ENCODE results near the gene TMTC1. TPM values are rescaled to one million over a fixed set of nuclear protein-coding genes. Genes with fewer than 3 reads are reported as not detected.

TMTC1 gene
- total and polyA plus RNA-seq, 2 donors (not counting 1 experiment from before 2014, with no cell fraction given) = not detected

GRCh38 chr12:29667011-29667410 lies 116.7 kb downstream of the TMTC1 start:
- Histone ChIP-seq H3K36me3 (replicated peaks in 1 of 2; ENCODE audit: control extremely low read depth in 1 of 2, control insufficient read depth in 1 of 2, extremely low read depth in 1 of 2, insufficient read depth in 2 of 2, low read length in 1 of 2) (no peaks in the 10 kb centered on the region), H3K4me3 (ENCODE audit: control extremely low read depth in 1 of 5, extremely low read depth in 1 of 5, insufficient read depth in 1 of 5, low read depth in 2 of 5, low read length in 4 of 5) (no peak overlapping the region), H3K27me3 (replicated peaks in 1 of 4; ENCODE audit: control extremely low read depth in 1 of 4, control insufficient read depth in 3 of 4, insufficient read depth in 4 of 4, low read length in 3 of 4) (no peaks in the 10 kb centered on the region), H3K9ac (ENCODE audit: low read length) (no peak overlapping the region), H3K4me2 (replicated peaks; ENCODE audit: low read depth, low read length, poor library complexity, severe bottlenecking) (no peak overlapping the region), H3K27ac (ENCODE audit: low read length in 2 of 2) (no peak overlapping the region), H2AFZ (ENCODE audit: insufficient read depth, low read depth, low read length, poor library complexity, severe bottlenecking) (no peak overlapping the region), H3K9me3 (ENCODE audit: control extremely low read depth in 1 of 3, control insufficient read depth in 2 of 3, insufficient read depth in 1 of 3, low read length in 2 of 3) (no peaks in the 10 kb centered on the region), H3K4me1 (ENCODE audit: control insufficient read depth in 2 of 2, insufficient read depth in 2 of 2, low read length in 2 of 2) (no peaks in the 10 kb centered on the region), H4K20me1 (ENCODE audit: control insufficient read depth, insufficient read depth, low read length, poor library complexity, severe bottlenecking) (no peaks in the 10 kb centered on the region), H3K79me2 (ENCODE audit: control insufficient read depth, insufficient read depth, low read length) (no peaks in the 10 kb centered on the region)
- H3K27me3 Mint-ChIP-seq = no peaks in the 10 kb centered on the region
- no peaks in the 10 kb centered on the region for H3K4me1 Mint-ChIP-seq
- DNase-seq (no peak), ATAC-seq (ENCODE audit: low read depth) (no peak)
- POLR2A ChIA-PET = no interaction called here
- CTCF ChIA-PET = no interaction called here
- WGBS (ENCODE audit: insufficient coverage) = no CpG with 5 or more reads among the region's 2 CpGs
- no peaks in the 10 kb centered on the region for H3K9me3 Mint-ChIP-seq (ENCODE audit: insufficient read depth)
- H3K4me3 Mint-ChIP-seq = no peak overlapping the region
- intact Hi-C loops (cut with micrococcal nuclease) = no loop called here
- TF ChIP-seq EZH2 (IDR thresholded peaks at IDR 0.05; ENCODE audit: borderline replicate concordance, insufficient read depth, low read depth, low read length, poor library complexity, severe bottlenecking) = no peak
- TF ChIP-seq CTCF (IDR thresholded peaks at IDR 0.05) = no peak
- H3K27ac Mint-ChIP-seq = no peak overlapping the region

- ChIA-PET POLR2A (no interaction called here), CTCF (no interaction called here)
- Histone ChIP-seq H3K79me2 (ENCODE audit: control insufficient read depth, insufficient read depth, low read length) (no peaks in the 10 kb centered on the region), H3K4me3 (ENCODE audit: control extremely low read depth in 1 of 5, extremely low read depth in 1 of 5, insufficient read depth in 1 of 5, low read depth in 2 of 5, low read length in 4 of 5) (no peak overlapping the region), H3K4me1 (ENCODE audit: control insufficient read depth in 2 of 2, insufficient read depth in 2 of 2, low read length in 2 of 2) (no peaks in the 10 kb centered on the region), H4K20me1 (ENCODE audit: control insufficient read depth, insufficient read depth, low read length, poor library complexity, severe bottlenecking) (no peaks in the 10 kb centered on the region), H3K4me2 (replicated peaks; ENCODE audit: low read depth, low read length, poor library complexity, severe bottlenecking) (no peak overlapping the region), H3K27ac (ENCODE audit: low read length in 2 of 2) (no peak overlapping the region), H3K36me3 (replicated peaks in 1 of 2; ENCODE audit: control extremely low read depth in 1 of 2, control insufficient read depth in 1 of 2, extremely low read depth in 1 of 2, insufficient read depth in 2 of 2, low read length in 1 of 2) (no peaks in the 10 kb centered on the region), H3K27me3 (replicated peaks in 1 of 4; ENCODE audit: control extremely low read depth in 1 of 4, control insufficient read depth in 3 of 4, insufficient read depth in 4 of 4, low read length in 3 of 4) (no peaks in the 10 kb centered on the region), H2AFZ (ENCODE audit: insufficient read depth, low read depth, low read length, poor library complexity, severe bottlenecking) (no peak overlapping the region), H3K9me3 (ENCODE audit: control extremely low read depth in 1 of 3, control insufficient read depth in 2 of 3, insufficient read depth in 1 of 3, low read length in 2 of 3) (no peaks in the 10 kb centered on the region), H3K9ac (ENCODE audit: low read length) (no peak overlapping the region)
- Mint-ChIP-seq H3K27ac (no peak overlapping the region), H3K9me3 (ENCODE audit: insufficient read depth) (no peaks in the 10 kb centered on the region), H3K4me1 (no peaks in the 10 kb centered on the region), H3K4me3 (no peak overlapping the region), H3K27me3 (no peaks in the 10 kb centered on the region)
- no CpG with 5 or more reads among the region's 5 CpGs for WGBS (ENCODE audit: insufficient coverage)
- intact Hi-C loops (cut with micrococcal nuclease) = no loop called here
- ATAC-seq (ENCODE audit: low read depth) = no peak
- DNase-seq = no peak
- TF ChIP-seq EZH2 (IDR thresholded peaks at IDR 0.05; ENCODE audit: borderline replicate concordance, insufficient read depth, low read depth, low read length, poor library complexity, severe bottlenecking) = no peak
- no peak for TF ChIP-seq CTCF (IDR thresholded peaks at IDR 0.05)
These were observed 118.6 kb downstream of the TMTC1 start for GRCh38 chr12:29665107-29665506.

Measured in B cell (primary cell).